Mucosa of rectum (tissue), 2 donors: Measurements from ENCODE around the gene SNX30.
A peak's percentile ranks its signal among the peaks of the same experiment; 100 is the strongest.

Experiments
- H3K27ac ChIP-seq, 2 donors: one replicate each; pipeline ENCODE4 v1.7.0; 2013; ENCODE audit warnings: inconsistent platforms in 2 of 2, low read depth in 2 of 2, low read length in 2 of 2
- H3K27me3 ChIP-seq, 2 donors: one replicate each; pipeline ENCODE4 v1.7.0; 2013; ENCODE audit warnings: low read length in 2 of 2; ENCODE audit not compliant: control insufficient read depth in 2 of 2, insufficient read depth in 2 of 2
- H3K36me3 ChIP-seq, 2 donors: one replicate each; pipeline ENCODE4 v1.7.0; 2013; ENCODE audit warnings: low read length in 2 of 2; ENCODE audit not compliant: control insufficient read depth in 2 of 2, insufficient read depth in 2 of 2
- H3K4me1 ChIP-seq, 2 donors: one replicate each; pipeline ENCODE4 v1.7.0; 2013; ENCODE audit warnings: low read length in 2 of 2, mild to moderate bottlenecking in 1 of 2; ENCODE audit not compliant: control insufficient read depth in 2 of 2, insufficient read depth in 2 of 2
- H3K4me3 ChIP-seq, 2 donors: one replicate each; pipeline ENCODE4 v1.7.0; 2013; ENCODE audit warnings: low read length in 2 of 2
- H3K9ac ChIP-seq, 2 donors: one replicate each; pipeline ENCODE4 v1.7.0; 2013; ENCODE audit warnings: low read length in 2 of 2, low read depth in 1 of 2, mild to moderate bottlenecking in 1 of 2
- H3K9me3 ChIP-seq, 2 donors: one replicate each; pipeline ENCODE4 v1.7.0; 2013; ENCODE audit warnings: low read length in 2 of 2; ENCODE audit not compliant: control insufficient read depth in 2 of 2
- donor health status: healthy.
- donor health status: Normal muscosa, but diverticular disease.

Gene SNX30

GRCh38 chr9:112750016-112750763, at the start of gene SNX30:
Gene SNX30, plus strand, starts transcription at chr9:112750760. Its CDS starts 242 bp downstream, at chr9:112751002.
- Histone ChIP-seq H3K9ac (peak within 1 kb of the TSS; percentile 87 to 91), H3K4me3 (peak within 1 kb of the TSS; percentile 92 to 93), H3K4me1 (peaks cover 24 to 33% of the 10 kb centered on the region in 2 donors), H3K27me3 (no peaks in the 10 kb centered on the region), H3K9me3 (no peaks in the 10 kb centered on the region), H3K36me3 (no peaks in the 10 kb centered on the region), H3K27ac (peak within 1 kb of the TSS; percentile 77 to 89)

DNA sequence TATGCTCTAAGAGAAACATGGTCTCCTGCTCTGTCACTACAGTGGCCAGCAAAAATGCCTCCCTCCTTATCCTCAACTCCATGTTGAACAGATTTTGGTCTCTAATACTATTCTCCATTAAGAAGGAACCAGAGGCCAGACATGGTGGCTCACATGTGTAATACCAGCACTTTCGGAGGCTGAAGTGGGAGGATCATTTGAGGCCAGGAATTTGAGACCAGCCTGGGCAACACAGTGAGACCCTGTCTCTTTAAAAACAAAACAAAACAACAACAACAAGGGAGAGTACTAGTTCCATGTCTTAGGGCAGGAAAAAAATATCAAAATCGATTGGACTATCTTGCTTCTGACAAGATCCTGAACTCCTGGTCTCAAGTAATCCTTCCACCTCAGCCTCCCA, 47.3 kb upstream of the SNX30 start:
- no peaks in the 10 kb centered on the region for H3K4me1 ChIP-seq
- H3K36me3 ChIP-seq: peaks cover 3 to 5% of the 10 kb centered on the region in 2 donors
- H3K27me3 ChIP-seq: no peaks in the 10 kb centered on the region
- H3K9ac ChIP-seq: no peak overlapping the region
- H3K9me3 ChIP-seq: no peaks in the 10 kb centered on the region
- H3K27ac ChIP-seq: no peak overlapping the region
- no peak overlapping the region for H3K4me3 ChIP-seq

DNA sequence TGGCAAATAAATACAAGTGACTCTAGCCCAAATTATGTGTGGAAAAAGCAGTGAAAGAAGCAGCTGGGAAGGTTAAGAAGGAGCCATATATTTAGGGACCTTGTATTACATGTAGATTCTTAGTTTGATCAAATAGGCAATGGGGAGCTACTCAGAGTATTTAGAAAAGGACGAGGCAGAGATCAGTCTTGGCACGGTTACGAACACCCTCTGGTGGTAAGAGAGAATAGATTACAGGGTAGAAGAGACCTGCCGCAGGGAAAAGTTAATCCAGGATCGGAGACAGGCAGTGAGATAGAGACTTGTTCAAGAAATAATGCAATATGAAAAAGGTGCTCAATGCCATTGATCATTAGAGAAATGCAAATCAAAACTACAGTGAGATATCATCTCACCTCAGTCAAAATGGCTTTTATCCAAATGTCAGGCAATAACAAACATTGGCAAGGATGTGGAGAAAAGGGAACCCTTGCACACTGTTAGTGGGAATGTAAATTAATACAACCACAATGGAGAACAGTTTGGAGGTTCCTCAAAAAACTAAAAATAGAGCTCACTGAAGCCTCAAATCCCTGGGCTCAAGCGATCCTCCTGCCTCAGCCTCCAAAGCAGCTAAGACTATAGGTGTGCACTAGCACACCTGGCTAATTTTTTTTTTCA, 44.7 kb upstream of the SNX30 start:
- H3K9me3 ChIP-seq: no peaks in the 10 kb centered on the region
- no peak overlapping the region for H3K4me3 ChIP-seq
- no peaks in the 10 kb centered on the region for H3K4me1 ChIP-seq
- peaks cover 6 to 7% of the 10 kb centered on the region in 2 donors for H3K36me3 ChIP-seq
- H3K27ac ChIP-seq: no peak overlapping the region
- H3K27me3 ChIP-seq: no peaks in the 10 kb centered on the region
- H3K9ac ChIP-seq: no peak overlapping the region

- no peak overlapping the region for H3K4me3 ChIP-seq
- H3K27ac ChIP-seq: no peak overlapping the region
- H3K27me3 ChIP-seq: no peaks in the 10 kb centered on the region
- H3K9ac ChIP-seq: no peak overlapping the region
- H3K36me3 ChIP-seq: peaks cover 11 to 13% of the 10 kb centered on the region in 2 donors
- no peaks in the 10 kb centered on the region for H3K9me3 ChIP-seq
- H3K4me1 ChIP-seq: peaks cover 0 to 2% of the 10 kb centered on the region in 2 donors
Observed at GRCh38 chr9:112711050-112711689, 39.4 kb upstream of the SNX30 start.

DNA sequence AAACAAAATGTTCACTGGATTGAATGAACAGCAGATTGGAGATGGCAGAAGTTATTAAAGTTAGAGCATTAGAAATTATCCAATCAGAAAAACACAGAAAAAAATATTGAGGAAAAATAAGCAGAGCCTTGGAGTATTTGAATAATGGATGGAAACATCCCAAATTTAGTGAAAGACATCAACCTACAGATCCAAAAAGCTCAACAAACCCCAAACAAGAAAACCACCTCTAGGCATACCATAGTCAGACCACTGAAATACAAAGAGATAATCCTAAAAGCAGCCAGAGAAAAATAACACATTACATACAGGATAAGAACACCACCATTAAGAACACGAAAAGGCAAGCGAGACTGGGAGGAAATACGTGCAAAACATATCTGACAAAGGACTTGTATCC, 37.9 kb upstream of the SNX30 start:
- Histone ChIP-seq H3K36me3 (peaks cover 11 to 13% of the 10 kb centered on the region in 2 donors), H3K27ac (no peak overlapping the region), H3K4me1 (peaks cover 3 to 6% of the 10 kb centered on the region in 2 donors), H3K27me3 (no peaks in the 10 kb centered on the region), H3K4me3 (no peak overlapping the region), H3K9ac (no peak overlapping the region), H3K9me3 (no peaks in the 10 kb centered on the region)

- Histone ChIP-seq H3K4me3 (peak within 1 kb of the TSS; percentile 96 to 97), H3K27me3 (no peaks in the 10 kb centered on the region), H3K27ac (peak within 1 kb of the TSS; percentile 93 to 96), H3K9me3 (no peaks in the 10 kb centered on the region), H3K4me1 (peaks cover 5 to 9% of the 10 kb centered on the region in 2 donors), H3K9ac (peak within 1 kb of the TSS; percentile 93 to 96), H3K36me3 (peaks cover 0 to 8% of the 10 kb centered on the region in 2 donors)
Observed at GRCh38 chr9:112717661-112718331, 32.8 kb upstream of the SNX30 start, which contains the start of gene INIP. Gene INIP, minus strand, starts transcription at chr9:112718117. Its CDS starts 1,632 bp downstream, at chr9:112716485.

DNA sequence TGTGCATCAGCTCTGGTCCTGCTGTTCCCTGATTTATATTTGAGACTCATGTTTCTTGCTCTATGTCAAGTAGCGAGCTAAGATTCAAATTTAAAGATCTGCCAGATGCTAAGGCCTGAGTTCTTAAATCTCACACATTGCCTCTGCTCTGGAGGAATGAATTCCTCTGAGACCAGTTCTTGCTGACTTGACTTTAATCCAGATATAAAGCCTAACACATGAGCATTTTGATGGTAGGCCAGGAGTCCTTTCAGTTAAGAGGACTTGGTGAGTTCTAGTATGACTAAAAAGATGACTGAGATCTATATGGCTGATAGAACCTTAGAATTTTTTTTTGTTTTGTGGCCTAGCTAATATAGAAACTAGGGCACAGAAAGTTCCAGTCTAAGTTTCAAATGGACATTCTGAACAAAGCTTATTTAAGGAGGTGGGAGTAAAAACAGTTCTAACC, 31.3 kb upstream of the SNX30 start:
- peaks cover 0 to 4% of the 10 kb centered on the region in 2 donors for H3K36me3 ChIP-seq
- no peak overlapping the region for H3K9ac ChIP-seq
- H3K4me3 ChIP-seq: no peak overlapping the region
- H3K27me3 ChIP-seq: no peaks in the 10 kb centered on the region
- H3K4me1 ChIP-seq: peaks cover 5 to 8% of the 10 kb centered on the region in 2 donors
- peak overlapping the region in 1 of 2 donors; percentile 2 for H3K27ac ChIP-seq
- no peaks in the 10 kb centered on the region for H3K9me3 ChIP-seq

GRCh38 chr9:112719696-112720095, 30.9 kb upstream of the SNX30 start:
- no peak overlapping the region for H3K27ac ChIP-seq

GRCh38 chr9:112720113-112720780, 30.3 kb upstream of the SNX30 start:
- H3K36me3 ChIP-seq: no peaks in the 10 kb centered on the region
- H3K4me3 ChIP-seq: no peak overlapping the region
- no peaks in the 10 kb centered on the region for H3K9me3 ChIP-seq
- no peak overlapping the region for H3K27ac ChIP-seq
- peaks cover 5 to 6% of the 10 kb centered on the region in 2 donors for H3K4me1 ChIP-seq
- H3K27me3 ChIP-seq: no peaks in the 10 kb centered on the region
- H3K9ac ChIP-seq: no peak overlapping the region

More at GRCh38 chr9:112719696-112720095, 30.9 kb upstream of the SNX30 start:
- H3K9ac ChIP-seq: no peak overlapping the region
- H3K4me1 ChIP-seq: peaks cover 5 to 6% of the 10 kb centered on the region in 2 donors
- H3K36me3 ChIP-seq: peaks cover 0 to 3% of the 10 kb centered on the region in 2 donors
- H3K27me3 ChIP-seq: no peaks in the 10 kb centered on the region
- H3K4me3 ChIP-seq: no peak overlapping the region
- no peaks in the 10 kb centered on the region for H3K9me3 ChIP-seq
